HG02970 (cell line): ENCODE data around the gene PTGER2.

Source experiments
- ATAC-seq: cut with Tn5 transposase; IDR thresholded peaks from one replicate; pipeline ENCODE4 v1.9.1; 2021; ENCODE audit warnings: mild to moderate bottlenecking, moderate library complexity, moderate number of reproducible peaks; ENCODE audit not compliant: unreplicated experiment, low FRiP score

The PTGER2 gene

GRCh38 chr14:52304248-52304904 lies 9.7 kb upstream of the PTGER2 start:
- ATAC-seq, result no peak

GRCh38 chr14:52305014-52305413 lies 9.1 kb upstream of the PTGER2 start:
- no peak for ATAC-seq

- ATAC-seq, result no peak
Observed at GRCh38 chr14:52307376-52307775, 6.7 kb upstream of the PTGER2 start.

GRCh38 chr14:52307905-52308304 lies 6.2 kb upstream of the PTGER2 start:
- ATAC-seq, result no peak

- ATAC-seq, result no peak
Observed at GRCh38 chr14:52310541-52310940, 3.6 kb upstream of the PTGER2 start.

- ATAC-seq, result no peak
Observed at GRCh38 chr14:52312931-52313355, 1.2 kb upstream of the PTGER2 start.

GRCh38 chr14:52313462-52313861 lies 650 bp upstream of the PTGER2 start:
- no peak for ATAC-seq

GRCh38 chr14:52314595-52315354 lies 663 bp downstream of the PTGER2 start:
- ATAC-seq, result peak; percentile 29

- ATAC-seq, result no peak
Observed at GRCh38 chr14:52315355-52315718, 1.2 kb downstream of the PTGER2 start.

GRCh38 chr14:52318062-52318461 lies 4.0 kb downstream of the PTGER2 start:
- no peak for ATAC-seq

GRCh38 chr14:52318826-52319645 lies 4.9 kb downstream of the PTGER2 start:
- ATAC-seq, result no peak

- ATAC-seq, result no peak
Observed at GRCh38 chr14:52319919-52320318, 5.8 kb downstream of the PTGER2 start.

- peak; percentile 92 for ATAC-seq
Observed at GRCh38 chr14:52325126-52325525, 11.0 kb downstream of the PTGER2 start.

- no peak for ATAC-seq
Observed at GRCh38 chr14:52325630-52326029, 11.5 kb downstream of the PTGER2 start.

- no peak for ATAC-seq
Observed at GRCh38 chr14:52327374-52328226, 13.5 kb downstream of the PTGER2 start.

GRCh38 chr14:52328276-52328675 lies 14.2 kb downstream of the PTGER2 start:
- ATAC-seq, result no peak

GRCh38 chr14:52329678-52330369 lies 15.7 kb downstream of the PTGER2 start:
- no peak for ATAC-seq

GRCh38 chr14:52332269-52332668 lies 18.2 kb downstream of the PTGER2 start:
- no peak for ATAC-seq

- ATAC-seq, result no peak
Observed at GRCh38 chr14:52333108-52333507, 19.0 kb downstream of the PTGER2 start.
